AG04450 (cell line): Measurements from ENCODE around the gene TXNDC12. TPM values are rescaled to one million over a fixed set of nuclear protein-coding genes. Genes with fewer than 3 reads are reported as not detected.

Experiments used
- CTCF ChIA-PET: fragments of 300-600, 350-600 bp; formaldehyde crosslinking; extraction: SDS; loops from one replicate; lab custom pipeline; 2022; ENCODE audit warnings: antibody characterized with exemption, inconsistent platforms; lab: Charles Lee
- POLR2A ChIA-PET: fragments of 350-600 bp; formaldehyde crosslinking; extraction: SDS; loops from one replicate; lab custom pipeline; 2021; ENCODE audit warnings: antibody characterized with exemption, inconsistent platforms; lab: Yijun Ruan, JAX
- DNase-seq: peaks from one replicate; pipeline ENCODE4 v3.0.0-alpha.2; 2011; ENCODE audit warnings: low read depth, low spot score
- H3K27ac ChIP-seq: one replicate; pipeline ENCODE4 v1.5.1; 2012; ENCODE audit warnings: low read depth, low read length, control low read depth
- H3K27me3 ChIP-seq: one replicate; pipeline ENCODE4 v1.6.0; 2012; ENCODE audit warnings: low read length; ENCODE audit not compliant: control insufficient read depth, insufficient read depth
- H3K4me3 ChIP-seq: 2 replicates; pipeline ENCODE4 v1.5.1; 2011; ENCODE audit warnings: mild to moderate bottlenecking, low read depth, low read length, control low read depth
- H3K9me3 ChIP-seq: 2 replicates; pipeline ENCODE4 v1.5.1; 2012; ENCODE audit warnings: low read length; ENCODE audit not compliant: control insufficient read depth, insufficient read depth
- CTCF ChIP-seq: IDR thresholded peaks from 2 replicates; pipeline ENCODE4 v1.5.1; 2011; ENCODE audit warnings: low read depth, low read length, control low read depth, inconsistent platforms
- polyA plus RNA-seq: library from polyadenylated mRNA; depleted of rRNA; stranded (reverse); fragments of >200 nt; gene quantifications from 2 replicates; pipeline ENCODE4 v1.2.3, GENCODE V29; 2011

Gene TXNDC12
- polyA plus RNA-seq, 1 experiment: 55.8 TPM

- ChIA-PET POLR2A (no interaction called here), CTCF (interaction anchor here (1.1 kb wide), 1 partner anchor 292 kb away, joined by 4 read pairs; no protein-coding TSS in a partner anchor)
- H3K9me3 ChIP-seq: no peaks in the 10 kb centered on the region; the same call in 1 of the 2 replicates
- H3K4me3 ChIP-seq: peak overlapping the region; percentile 90
- DNase-seq: no peak
- TF ChIP-seq CTCF: no peak
- H3K27ac ChIP-seq: peak overlapping the region; percentile 59
- no peaks in the 10 kb centered on the region for H3K27me3 ChIP-seq
Observed at GRCh38 chr1:52056937-52057231, 1.9 kb upstream of the TXNDC12 start.

- DNase-seq: peak; percentile 74
- Histone ChIP-seq H3K27me3 (no peaks in the 10 kb centered on the region), H3K27ac (peak within 1 kb of the TSS; percentile 97), H3K4me3 (peak within 1 kb of the TSS; percentile 90), H3K9me3 (no peaks in the 10 kb centered on the region; the same call in 1 of the 2 replicates)
- ChIA-PET POLR2A (interaction anchor here (1.1 to 1.6 kb wide), 3 partner anchors 16 to 37 kb away, joined by 3 to 9 read pairs (median 6); partner anchors contain the start of gene KTI12), CTCF (no interaction called here)
- TF ChIP-seq CTCF: no peak
Observed at GRCh38 chr1:52056163-52056936, 1.4 kb upstream of the TXNDC12 start, which contains the start of gene BTF3L4. Gene BTF3L4 (plus strand): TSS chr1:52056295. CDS start chr1:52059848, 3,553 bp downstream.

- Histone ChIP-seq H3K4me3 (peak overlapping the region; percentile 90), H3K9me3 (no peaks in the 10 kb centered on the region; the same call in 1 of the 2 replicates), H3K27me3 (no peaks in the 10 kb centered on the region), H3K27ac (peak overlapping the region; percentile 97)
- no peak for DNase-seq
- ChIA-PET CTCF (no interaction called here), POLR2A (interaction anchor here (1.1 to 1.6 kb wide), 3 partner anchors 17 to 37 kb away, joined by 3 to 9 read pairs (median 6); partner anchors contain the start of gene KTI12)
- TF ChIP-seq CTCF: no peak
Observed at GRCh38 chr1:52055866-52056162, 823 bp upstream of the TXNDC12 start.

- POLR2A ChIA-PET: interaction anchor here (0.5 to 1.6 kb wide), 5 partner anchors 21 to 297 kb away, joined by 4 to 12 read pairs (median 6); partner anchors contain the start of gene KTI12
- CTCF ChIA-PET: no interaction called here
- no peaks in the 10 kb centered on the region; the same call in 1 of the 2 replicates for H3K9me3 ChIP-seq
Observed at GRCh38 chr1:52054496-52055065, 410 bp downstream of the TXNDC12 start.

More at GRCh38 chr1:52054496-52055065, 410 bp downstream of the TXNDC12 start:
- DNase-seq: no peak
- TF ChIP-seq CTCF: no peak
- Histone ChIP-seq H3K27me3 (no peaks in the 10 kb centered on the region), H3K4me3 (peak overlapping the region; percentile 90), H3K27ac (peak overlapping the region; percentile 97)
